Umbilical cord (tissue), 2 donors: ENCODE measurements around the gene TRDN. TPM values are rescaled to one million over a fixed set of nuclear protein-coding genes. Genes with fewer than 3 reads are reported as not detected.
"Not testable (repeated sequence)": the region's sequence is repeated elsewhere in the genome, so short reads cannot be mapped to it uniquely, and the experiment has no call there.

Experiments
- DNase-seq: peaks from one replicate; pipeline ENCODE4 v3.0.0-alpha.2; 2015; ENCODE audit warnings: low spot score
- total RNA-seq: library from RNA; depleted of rRNA; stranded (reverse); fragments of >200 nt; gene quantifications from one replicate; pipeline ENCODE4 v1.2.3, GENCODE V29; 2014; ENCODE audit warnings: low replicate concordance; ENCODE audit not compliant: insufficient read depth

TRDN gene
- total RNA-seq, 1 donor from 2014 or later: 5.1 TPM

GRCh38 chr6:123562264-123562663, 74.5 kb downstream of the TRDN start:
- no peak for DNase-seq

GRCh38 chr6:123559816-123560215, 76.9 kb downstream of the TRDN start:
- DNase-seq: not testable (repeated sequence)

- DNase-seq: not testable (repeated sequence)
Measured at GRCh38 chr6:123557474-123557873, 79.3 kb downstream of the TRDN start.

GRCh38 chr6:123551939-123552707, 84.6 kb downstream of the TRDN start:
- DNase-seq: peak; percentile 54

- no peak for DNase-seq
Measured at GRCh38 chr6:123550052-123550617, 86.6 kb downstream of the TRDN start.

- DNase-seq: no peak
Measured at GRCh38 chr6:123549476-123549875, 87.3 kb downstream of the TRDN start.

GRCh38 chr6:123547216-123547978, 89.4 kb downstream of the TRDN start:
- DNase-seq: no peak

- no peak for DNase-seq
Measured at GRCh38 chr6:123546537-123546936, 90.2 kb downstream of the TRDN start.

GRCh38 chr6:123541462-123541861, 95.3 kb downstream of the TRDN start:
- DNase-seq: no peak

GRCh38 chr6:123533862-123534648, 102.7 kb downstream of the TRDN start:
- peak; percentile 61 for DNase-seq

GRCh38 chr6:123529843-123530242, 106.9 kb downstream of the TRDN start:
- DNase-seq: no peak

- DNase-seq: no peak
Measured at GRCh38 chr6:123529058-123529457, 107.7 kb downstream of the TRDN start.

- DNase-seq: no peak
Measured at GRCh38 chr6:123527406-123527805, 109.3 kb downstream of the TRDN start.

- no peak for DNase-seq
Measured at GRCh38 chr6:123526128-123526527, 110.6 kb downstream of the TRDN start.

- no peak for DNase-seq
Measured at GRCh38 chr6:123524781-123525180, 112.0 kb downstream of the TRDN start.

- DNase-seq: peak; percentile 63
Measured at GRCh38 chr6:123520217-123520616, 116.5 kb downstream of the TRDN start.

GRCh38 chr6:123519189-123519505, 117.6 kb downstream of the TRDN start:
- no peak for DNase-seq

GRCh38 chr6:123518441-123519188, 118.1 kb downstream of the TRDN start:
- DNase-seq: no peak

- DNase-seq: no peak
Measured at GRCh38 chr6:123515715-123516114, 121.0 kb downstream of the TRDN start.

- DNase-seq: no peak
Measured at GRCh38 chr6:123509112-123509511, 127.6 kb downstream of the TRDN start.

GRCh38 chr6:123508290-123508689, 128.5 kb downstream of the TRDN start:
- DNase-seq: no peak
